HG02852 (cell line): Measurements from ENCODE around the gene TRIOBP.

ENCODE experiments used
- ATAC-seq: cut with Tn5 transposase; IDR thresholded peaks from one replicate; pipeline ENCODE4 v1.9.1; 2021; ENCODE audit warnings: mild to moderate bottlenecking, moderate library complexity; ENCODE audit not compliant: unreplicated experiment

Gene TRIOBP

DNA sequence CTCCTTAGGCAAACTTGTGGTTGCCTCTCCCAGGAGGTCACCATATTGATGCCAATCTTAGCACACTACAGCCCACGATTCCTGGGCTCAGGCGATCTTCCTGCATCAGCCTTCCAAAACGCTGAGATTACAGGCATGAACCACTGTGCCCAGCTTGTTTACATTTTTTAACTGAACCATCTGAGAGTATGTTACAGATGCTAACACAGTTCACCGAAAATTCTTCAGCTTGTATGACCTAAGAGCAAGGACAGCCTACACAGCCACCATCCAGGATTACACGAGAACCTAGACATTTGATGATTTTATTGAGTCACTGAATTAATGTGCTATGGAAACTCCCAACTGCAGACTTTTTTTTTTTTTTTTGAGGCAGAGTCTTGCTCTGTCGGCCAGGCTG is 27.3 kb upstream of the TRIOBP start:
- ATAC-seq, result no peak

GRCh38 chr22:37672206-37672919 is 24.5 kb upstream of the TRIOBP start:
- no peak for ATAC-seq

GRCh38 chr22:37672920-37673455 is 23.9 kb upstream of the TRIOBP start:
- no peak for ATAC-seq

DNA sequence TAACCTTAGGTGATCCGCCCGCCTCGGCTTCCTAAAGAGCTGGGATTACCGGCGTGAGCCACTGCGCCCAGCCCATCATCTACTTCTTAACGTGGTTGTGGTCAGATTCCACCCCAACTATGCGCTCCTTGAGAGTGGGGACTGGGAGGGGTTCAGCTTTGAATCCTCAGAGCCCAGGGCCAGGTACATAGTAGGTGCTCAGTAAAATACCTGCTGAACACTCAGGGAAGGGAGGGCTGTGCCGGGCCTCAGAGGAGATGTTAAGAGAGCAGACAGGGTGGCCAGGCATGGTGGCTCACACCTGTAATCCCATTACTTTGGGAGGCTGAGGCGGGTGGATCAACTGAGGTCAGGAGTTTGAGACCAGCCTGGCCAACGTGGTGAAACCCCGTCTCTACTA is 22.6 kb upstream of the TRIOBP start:
- ATAC-seq, result no peak

GRCh38 chr22:37674951-37675929 is 21.6 kb upstream of the TRIOBP start, which contains the start of gene LGALS1:
LGALS1 (plus strand) TSS chr22:37675636; CDS start chr22:37675703, 67 bp downstream.
- ATAC-seq, result peak; percentile 44

GRCh38 chr22:37675930-37676735 is 20.7 kb upstream of the TRIOBP start:
- no peak for ATAC-seq

DNA sequence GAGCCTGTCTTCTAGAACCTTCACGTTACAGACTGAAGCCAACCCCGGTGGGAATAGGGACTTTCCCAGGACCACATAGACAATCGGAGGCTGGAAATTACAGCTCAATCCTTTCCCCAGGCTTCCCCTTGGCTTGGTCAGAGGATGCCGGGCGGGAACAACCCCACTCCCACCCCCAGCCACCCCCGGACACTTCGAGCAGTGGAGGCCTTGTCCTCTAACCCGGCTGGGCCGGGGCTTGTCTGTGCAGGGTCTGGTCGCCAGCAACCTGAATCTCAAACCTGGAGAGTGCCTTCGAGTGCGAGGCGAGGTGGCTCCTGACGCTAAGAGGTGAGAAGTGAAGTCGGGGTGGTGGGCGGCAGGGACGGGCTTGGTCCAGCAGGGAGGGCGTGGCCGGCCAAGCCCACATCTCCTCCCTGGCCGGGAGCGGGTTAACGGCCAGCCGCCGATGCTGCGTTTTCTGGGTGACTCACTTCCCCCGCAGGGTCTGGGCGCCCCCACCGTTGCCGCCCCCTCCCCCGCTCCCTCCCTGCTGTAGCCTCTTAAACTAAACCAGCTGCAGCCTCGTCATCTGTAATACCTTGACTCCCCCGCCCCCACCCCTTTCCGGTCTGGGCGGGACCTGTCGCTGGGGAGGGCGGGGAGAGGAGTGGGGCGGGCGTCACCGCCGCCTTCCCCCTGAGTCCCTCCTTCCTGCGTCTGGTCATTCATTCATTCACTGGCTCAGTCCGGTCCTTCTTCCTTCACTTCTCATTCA is 19.9 kb upstream of the TRIOBP start:
- ATAC-seq, result no peak

GRCh38 chr22:37677493-37677974 is 19.3 kb upstream of the TRIOBP start:
- no peak for ATAC-seq

GRCh38 chr22:37678372-37678771 is 18.5 kb upstream of the TRIOBP start:
- no peak for ATAC-seq

- ATAC-seq, result no peak
Observed at GRCh38 chr22:37679670-37680069, 17.2 kb upstream of the TRIOBP start.

GRCh38 chr22:37680191-37680851 is 16.5 kb upstream of the TRIOBP start:
- ATAC-seq, result no peak

DNA sequence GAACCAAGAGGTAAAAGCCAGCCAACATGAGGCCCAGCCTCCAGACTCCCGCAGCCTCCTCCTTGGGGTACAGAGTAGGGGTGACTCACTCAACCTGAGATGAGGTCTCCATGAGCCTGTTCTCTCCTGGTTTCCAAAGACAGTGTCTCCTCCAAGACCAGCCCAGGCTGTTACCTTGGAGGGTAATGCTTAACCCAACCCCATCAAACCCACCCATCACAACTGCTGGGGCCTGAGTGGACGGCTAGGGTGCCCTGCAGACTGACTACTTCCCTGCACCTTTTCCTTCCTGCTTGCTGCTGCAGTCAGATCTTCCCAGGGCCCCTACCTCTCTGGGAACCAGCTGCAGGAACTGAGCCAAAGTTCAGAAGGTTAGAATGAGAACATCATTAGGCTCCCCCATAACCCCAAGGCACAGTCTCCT is 15.8 kb upstream of the TRIOBP start:
- ATAC-seq, result no peak

- ATAC-seq, result no peak
Observed at GRCh38 chr22:37681556-37682049, 15.2 kb upstream of the TRIOBP start.

GRCh38 chr22:37684803-37685615 is 11.8 kb upstream of the TRIOBP start:
- ATAC-seq, result no peak

- ATAC-seq, result peak; percentile 74
Observed at GRCh38 chr22:37686002-37686982, 10.6 kb upstream of the TRIOBP start, which contains the start of gene NOL12. NOL12 (plus strand) TSS chr22:37686343; CDS start chr22:37686393, 50 bp downstream.

DNA sequence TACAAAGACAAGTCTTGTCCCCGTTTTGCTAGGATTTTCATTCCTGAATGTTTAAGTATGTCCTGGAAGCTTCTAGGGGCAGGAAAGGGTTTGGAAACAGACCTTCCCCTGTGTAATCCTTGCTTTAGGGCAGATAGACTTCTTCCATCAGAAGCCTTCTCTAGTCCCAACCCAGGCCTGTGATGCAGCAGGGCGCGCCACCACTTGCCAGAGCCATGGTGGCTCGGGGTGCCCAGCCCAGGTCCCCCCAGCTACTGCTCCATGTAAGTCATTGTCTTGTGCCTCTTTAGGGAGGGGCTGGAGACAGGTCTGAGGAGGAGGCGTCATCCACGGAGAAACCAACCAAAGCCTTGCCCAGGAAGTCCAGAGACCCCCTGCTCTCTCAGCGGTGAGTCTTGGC is 6.4 kb upstream of the TRIOBP start:
- no peak for ATAC-seq

DNA sequence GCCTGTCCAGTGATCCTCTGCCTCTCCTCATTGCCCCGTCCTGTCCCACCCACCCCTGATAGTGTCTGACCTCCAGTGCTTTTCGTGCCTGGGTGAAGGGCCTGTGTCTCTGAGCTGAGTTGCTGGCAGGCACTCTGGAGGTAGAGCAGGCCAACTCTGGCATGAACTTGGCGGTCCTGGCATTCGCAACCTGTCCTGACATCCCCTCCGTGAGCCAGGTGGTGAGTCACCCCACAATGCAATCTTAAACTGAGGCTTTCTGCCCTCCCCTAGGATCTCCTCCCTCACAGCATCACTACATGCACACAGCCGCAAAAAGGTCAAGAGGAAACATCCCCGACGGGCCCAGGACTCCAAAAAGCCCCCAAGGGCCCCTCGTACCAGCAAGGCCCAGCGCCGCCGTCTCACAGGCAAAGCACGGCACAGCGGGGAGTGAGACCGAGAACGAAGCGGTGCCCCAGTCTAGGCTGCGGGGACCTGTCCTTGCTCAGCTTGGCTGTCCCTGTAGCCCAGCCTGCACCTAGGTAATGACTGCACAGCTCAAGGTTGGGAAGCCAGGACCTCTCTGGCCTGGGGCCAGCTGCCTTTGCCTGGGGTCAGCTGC is 5.8 kb upstream of the TRIOBP start:
- ATAC-seq, result no peak
